ENCODE results near the gene ZNF213.

The ZNF213 gene

DNA sequence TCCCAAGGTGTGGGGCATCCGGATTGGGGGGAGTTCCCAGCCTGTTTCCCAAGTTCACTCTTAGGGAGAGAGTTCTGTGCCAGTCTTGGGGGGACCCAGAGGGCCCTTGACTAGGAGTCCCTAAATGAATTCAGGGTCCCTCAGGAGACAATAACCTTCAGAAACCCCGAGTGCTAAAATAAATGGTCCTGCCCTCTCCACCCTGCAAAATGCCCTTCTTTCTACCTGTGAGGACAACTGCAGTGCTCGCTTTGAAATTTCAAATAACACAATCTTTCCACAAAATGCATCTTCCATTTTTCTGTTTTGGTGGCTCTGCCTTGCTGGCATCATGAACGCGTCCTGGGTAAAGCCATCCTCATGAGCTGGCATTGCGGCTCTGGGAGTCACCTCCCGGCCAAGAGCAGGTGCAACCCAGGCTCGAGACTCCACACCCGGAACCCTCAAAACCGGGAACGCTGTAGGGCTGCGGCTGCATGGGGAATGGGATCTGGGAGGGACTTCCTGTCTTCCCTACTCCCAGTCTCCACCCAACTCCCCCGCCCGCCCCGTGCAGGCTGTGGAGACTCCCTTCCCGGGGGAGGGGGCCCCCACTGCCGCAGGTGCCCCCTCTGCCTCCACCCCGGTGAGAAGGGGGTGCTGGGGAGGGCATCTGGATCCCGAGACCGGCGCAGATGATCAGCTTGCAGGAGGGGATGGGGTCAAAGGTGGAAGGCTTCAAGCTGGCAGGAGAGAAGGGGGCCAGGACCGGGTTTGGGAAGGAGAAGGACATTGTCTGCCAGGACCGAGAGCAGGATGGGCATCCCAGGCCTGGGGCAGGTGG is 22.6 kb upstream of the ZNF213 start, which contains the start of gene ZNF205:
TSS of gene ZNF205 (plus strand) at position 529 of the 823 bp plus-strand sequence. CDS start 845 bp downstream, outside the sequence.
- H3K9me3 ChIP-seq (ENCODE audit: control insufficient read depth in 1 of 2, low read length in 2 of 2): no peaks in the 10 kb centered on the region
- H3K36me3 ChIP-seq (ENCODE audit: control insufficient read depth in 1 of 2, insufficient read depth in 2 of 2, low read length in 2 of 2): peaks cover 5 to 19% of the 10 kb centered on the region in 2 donors
- no peaks in the 10 kb centered on the region for H3K27me3 ChIP-seq (ENCODE audit: low read depth, low read length)
- H3K4me1 ChIP-seq (ENCODE audit: control insufficient read depth in 1 of 2, insufficient read depth in 2 of 2, low read length in 2 of 2): peaks cover 4 to 21% of the 10 kb centered on the region in 2 donors
- peak within 1 kb of the TSS; percentile 45 for H3K27ac ChIP-seq (ENCODE audit: low read length)
- peak within 1 kb of the TSS; percentile 90 to 91 for H3K4me3 ChIP-seq (ENCODE audit: low read depth in 1 of 2, low read length in 2 of 2)

DNA sequence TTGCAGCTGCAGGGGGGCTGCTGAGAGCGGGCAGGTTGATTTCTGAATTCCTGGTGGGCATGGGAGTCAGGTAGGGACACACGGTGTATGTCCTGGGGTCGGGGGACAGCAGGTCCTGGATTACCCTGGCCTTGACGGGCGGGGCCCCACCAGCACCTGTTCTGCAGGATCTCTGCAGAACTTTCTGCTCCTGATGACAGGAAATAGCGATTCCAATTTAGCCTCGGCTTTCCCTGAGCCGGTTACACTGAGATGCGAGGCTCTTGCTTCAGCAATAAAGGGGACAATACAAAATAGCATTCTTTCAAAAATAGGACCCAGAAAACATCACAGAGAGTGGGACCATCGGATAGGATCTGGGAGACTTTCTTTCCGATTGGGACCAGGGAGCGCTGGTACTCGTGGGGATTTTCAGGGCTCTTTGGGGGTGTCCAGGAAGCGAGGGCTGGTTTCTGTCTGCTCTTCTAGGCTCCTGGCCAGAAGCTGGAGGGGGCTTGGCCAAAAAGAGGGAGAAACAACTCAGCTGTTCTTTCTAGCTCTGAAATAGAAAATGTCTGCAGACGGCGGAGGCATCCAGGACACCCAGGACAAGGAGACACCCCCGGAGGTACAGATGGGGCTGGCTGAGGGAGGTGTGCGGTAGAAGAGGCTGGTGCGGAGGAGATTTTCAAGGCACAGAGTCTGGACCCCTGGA is 21.8 kb upstream of the ZNF213 start:
- Histone ChIP-seq H3K36me3 (ENCODE audit: control insufficient read depth in 1 of 2, insufficient read depth in 2 of 2, low read length in 2 of 2) (peaks cover 5 to 20% of the 10 kb centered on the region in 2 donors), H3K4me3 (ENCODE audit: low read depth in 1 of 2, low read length in 2 of 2) (peak overlapping the region; percentile 90 to 91), H3K9me3 (ENCODE audit: control insufficient read depth in 1 of 2, low read length in 2 of 2) (no peaks in the 10 kb centered on the region), H3K27ac (ENCODE audit: low read length) (peak overlapping the region; percentile 45), H3K27me3 (ENCODE audit: low read depth, low read length) (no peaks in the 10 kb centered on the region), H3K4me1 (ENCODE audit: control insufficient read depth in 1 of 2, insufficient read depth in 2 of 2, low read length in 2 of 2) (peaks cover 4 to 19% of the 10 kb centered on the region in 2 donors)

DNA sequence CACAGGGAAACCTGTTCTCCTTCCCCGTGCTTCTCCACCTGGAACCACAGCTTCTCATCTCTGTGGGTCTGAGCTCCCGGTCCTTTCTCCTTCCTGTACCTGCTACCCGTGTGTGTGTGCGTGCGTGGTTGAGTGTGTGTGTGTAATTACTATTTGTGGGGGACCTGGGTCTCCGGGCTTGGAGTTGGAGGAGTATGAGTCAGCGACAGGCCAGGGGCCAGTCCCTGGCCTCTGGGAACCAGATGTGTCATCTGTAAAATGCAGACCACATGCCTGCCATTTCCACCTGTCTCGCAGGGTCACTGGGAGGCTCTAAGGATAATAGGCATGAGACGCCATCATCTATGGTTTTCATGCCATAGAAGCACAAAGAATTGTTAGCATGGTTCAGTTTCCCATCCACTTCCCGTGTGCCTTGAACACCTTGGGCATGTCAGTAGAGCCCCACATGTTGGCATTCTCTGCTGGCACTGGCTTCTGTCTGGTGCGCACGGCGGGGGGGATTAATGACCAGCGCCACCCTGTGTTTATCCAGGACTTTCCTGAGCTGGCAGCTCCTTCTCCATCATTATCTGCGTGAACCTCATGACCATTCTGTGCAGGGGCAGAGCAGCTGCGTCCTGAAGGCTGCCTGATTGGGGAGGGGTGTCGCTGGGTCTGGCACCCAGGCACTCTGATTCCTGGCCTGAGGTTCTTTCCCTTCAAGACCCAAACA is 20.9 kb upstream of the ZNF213 start:
- peaks cover 4 to 19% of the 10 kb centered on the region in 2 donors for H3K4me1 ChIP-seq (ENCODE audit: control insufficient read depth in 1 of 2, insufficient read depth in 2 of 2, low read length in 2 of 2)
- no peaks in the 10 kb centered on the region for H3K9me3 ChIP-seq (ENCODE audit: control insufficient read depth in 1 of 2, low read length in 2 of 2)
- no peak overlapping the region for H3K27ac ChIP-seq (ENCODE audit: low read length)

DNA sequence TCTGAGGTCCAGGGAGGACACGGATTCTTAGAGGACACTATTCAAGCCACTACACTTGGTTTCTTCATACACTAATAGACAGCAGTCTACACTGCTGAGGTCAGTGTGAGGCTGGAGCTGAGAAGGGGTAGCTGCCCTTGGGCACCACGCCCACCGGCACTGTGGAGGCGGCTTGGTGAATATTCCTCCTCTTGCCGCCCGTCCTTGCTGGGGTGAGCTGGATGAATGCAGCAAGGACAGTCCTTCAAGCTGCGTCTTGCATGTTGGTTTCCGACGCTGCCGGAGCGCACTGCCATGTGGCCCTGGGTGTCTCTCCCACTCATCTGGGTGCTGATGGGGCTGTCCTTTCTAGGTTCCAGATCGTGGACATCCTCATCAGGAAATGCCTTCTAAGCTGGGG is 19.8 kb upstream of the ZNF213 start:
- no peaks in the 10 kb centered on the region for H3K9me3 ChIP-seq (ENCODE audit: control insufficient read depth in 1 of 2, low read length in 2 of 2)
- H3K27me3 ChIP-seq (ENCODE audit: low read depth, low read length): no peaks in the 10 kb centered on the region
- H3K36me3 ChIP-seq (ENCODE audit: control insufficient read depth in 1 of 2, insufficient read depth in 2 of 2, low read length in 2 of 2): peaks cover 5 to 40% of the 10 kb centered on the region in 2 donors
- H3K4me1 ChIP-seq (ENCODE audit: control insufficient read depth in 1 of 2, insufficient read depth in 2 of 2, low read length in 2 of 2): peaks cover 4 to 19% of the 10 kb centered on the region in 2 donors
- H3K27ac ChIP-seq (ENCODE audit: low read length): no peak overlapping the region
- no peak overlapping the region for H3K4me3 ChIP-seq (ENCODE audit: low read depth in 1 of 2, low read length in 2 of 2)

More for the DNA sequence above, 20.9 kb upstream of the ZNF213 start:
- Histone ChIP-seq H3K36me3 (ENCODE audit: control insufficient read depth in 1 of 2, insufficient read depth in 2 of 2, low read length in 2 of 2) (peaks cover 5 to 29% of the 10 kb centered on the region in 2 donors), H3K27me3 (ENCODE audit: low read depth, low read length) (no peaks in the 10 kb centered on the region), H3K4me3 (ENCODE audit: low read depth in 1 of 2, low read length in 2 of 2) (peak overlapping the region; percentile 90 to 91)

DNA sequence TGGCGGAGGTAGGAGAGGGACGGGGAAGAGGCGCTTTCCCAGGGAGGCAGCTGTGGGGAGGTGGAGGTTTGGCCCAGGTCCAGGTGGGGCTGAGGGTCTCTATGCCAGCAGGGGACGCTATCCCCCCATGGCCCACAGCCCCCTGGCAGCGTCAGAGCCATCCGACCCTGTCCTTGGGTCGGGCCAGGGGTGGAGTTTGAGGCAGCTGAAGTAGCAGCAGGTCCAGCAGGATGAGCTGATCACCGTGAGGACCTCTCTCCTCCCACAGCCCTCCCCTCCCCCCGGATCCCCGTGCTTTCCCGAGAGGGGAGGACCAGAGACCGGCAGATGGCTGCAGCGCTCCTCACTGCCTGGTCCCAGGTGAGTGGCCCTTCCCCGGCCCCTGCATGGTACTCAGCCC is 19.3 kb upstream of the ZNF213 start:
- Histone ChIP-seq H3K4me1 (ENCODE audit: control insufficient read depth in 1 of 2, insufficient read depth in 2 of 2, low read length in 2 of 2) (peaks cover 4 to 19% of the 10 kb centered on the region in 2 donors), H3K4me3 (ENCODE audit: low read depth in 1 of 2, low read length in 2 of 2) (no peak overlapping the region), H3K27ac (ENCODE audit: low read length) (no peak overlapping the region), H3K27me3 (ENCODE audit: low read depth, low read length) (no peaks in the 10 kb centered on the region), H3K9me3 (ENCODE audit: control insufficient read depth in 1 of 2, low read length in 2 of 2) (no peaks in the 10 kb centered on the region), H3K36me3 (ENCODE audit: control insufficient read depth in 1 of 2, insufficient read depth in 2 of 2, low read length in 2 of 2) (peaks cover 5 to 45% of the 10 kb centered on the region in 2 donors)

DNA sequence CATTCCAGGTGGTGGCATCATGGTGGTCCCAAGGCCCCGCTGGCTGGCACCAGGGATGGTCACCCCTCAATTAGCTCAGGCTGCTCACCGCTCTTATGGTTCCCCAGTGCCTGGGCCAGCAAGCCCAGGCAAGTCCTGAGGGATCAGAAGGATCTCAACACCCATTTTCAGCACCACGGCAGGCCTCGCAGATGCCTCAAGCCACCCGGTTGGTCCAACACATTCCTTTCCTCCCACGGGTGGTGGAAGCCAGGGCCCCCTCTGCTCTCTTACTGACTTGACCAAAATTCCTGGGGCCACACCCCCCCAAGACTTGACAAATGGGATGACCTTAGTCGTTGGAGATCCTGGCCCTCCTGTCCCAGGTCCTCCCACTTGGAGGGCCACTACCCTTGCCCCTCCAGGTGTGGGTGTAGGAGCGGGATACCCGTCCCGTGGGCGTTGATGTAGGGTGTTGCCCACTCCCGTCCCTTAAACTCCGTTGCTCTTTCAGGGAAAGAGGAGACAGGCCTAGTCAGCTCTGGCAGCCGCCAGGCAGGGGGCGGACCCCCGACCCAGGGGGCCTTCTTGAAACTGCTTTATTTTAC is 16.5 kb upstream of the ZNF213 start:
- Histone ChIP-seq H3K9me3 (ENCODE audit: control insufficient read depth in 1 of 2, low read length in 2 of 2) (no peaks in the 10 kb centered on the region), H3K4me1 (ENCODE audit: control insufficient read depth in 1 of 2, insufficient read depth in 2 of 2, low read length in 2 of 2) (peaks cover 4 to 15% of the 10 kb centered on the region in 2 donors), H3K4me3 (ENCODE audit: low read depth in 1 of 2, low read length in 2 of 2) (no peak overlapping the region), H3K36me3 (ENCODE audit: control insufficient read depth in 1 of 2, insufficient read depth in 2 of 2, low read length in 2 of 2) (peaks cover 5 to 49% of the 10 kb centered on the region in 2 donors), H3K27ac (ENCODE audit: low read length) (no peak overlapping the region), H3K27me3 (ENCODE audit: low read depth, low read length) (no peaks in the 10 kb centered on the region)

DNA sequence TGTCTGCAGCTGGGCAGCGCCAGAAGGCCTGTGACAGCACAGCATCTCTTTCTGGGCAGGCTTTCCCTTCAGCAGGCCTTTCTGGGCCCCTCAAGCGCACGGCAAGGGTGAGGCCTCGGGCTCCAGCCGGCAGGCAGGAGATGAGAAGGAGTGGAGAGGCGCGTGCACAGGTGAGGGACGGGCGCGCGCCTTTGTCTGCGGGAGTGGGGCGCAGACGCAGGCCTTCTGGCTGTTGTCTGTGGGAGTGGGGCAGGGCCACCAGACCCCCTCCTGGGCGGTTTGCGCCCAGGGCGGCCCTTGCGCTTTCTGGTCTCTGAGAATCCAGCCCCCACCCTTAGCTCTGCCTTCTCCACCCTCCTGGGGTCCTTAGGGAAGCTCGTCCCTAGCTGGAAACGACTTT is 16.0 kb upstream of the ZNF213 start:
- no peak overlapping the region for H3K27ac ChIP-seq (ENCODE audit: low read length)
- peaks cover 5 to 49% of the 10 kb centered on the region in 2 donors for H3K36me3 ChIP-seq (ENCODE audit: control insufficient read depth in 1 of 2, insufficient read depth in 2 of 2, low read length in 2 of 2)
- no peaks in the 10 kb centered on the region for H3K27me3 ChIP-seq (ENCODE audit: low read depth, low read length)
- H3K9me3 ChIP-seq (ENCODE audit: control insufficient read depth in 1 of 2, low read length in 2 of 2): no peaks in the 10 kb centered on the region
- peaks cover 8 to 15% of the 10 kb centered on the region in 2 donors for H3K4me1 ChIP-seq (ENCODE audit: control insufficient read depth in 1 of 2, insufficient read depth in 2 of 2, low read length in 2 of 2)
- no peak overlapping the region for H3K4me3 ChIP-seq (ENCODE audit: low read depth in 1 of 2, low read length in 2 of 2)

DNA sequence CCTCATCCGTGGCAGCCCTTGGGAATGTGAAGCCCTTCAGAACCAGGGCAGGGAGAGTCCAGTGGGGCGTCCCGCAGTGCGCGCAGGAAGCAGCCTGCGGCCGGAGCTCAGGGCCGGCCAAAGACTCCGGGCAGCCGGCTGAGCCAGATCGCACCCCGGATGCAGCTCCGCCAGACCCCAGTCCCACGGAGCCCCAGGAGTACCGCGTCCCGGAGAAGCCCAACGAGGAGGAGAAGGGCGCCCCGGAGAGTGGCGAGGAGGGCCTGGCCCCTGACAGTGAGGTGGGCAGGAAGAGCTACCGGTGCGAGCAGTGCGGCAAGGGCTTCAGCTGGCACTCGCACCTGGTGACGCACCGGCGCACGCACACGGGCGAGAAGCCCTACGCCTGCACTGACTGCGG is 15.5 kb upstream of the ZNF213 start:
- Histone ChIP-seq H3K27me3 (ENCODE audit: low read depth, low read length) (no peaks in the 10 kb centered on the region), H3K4me3 (ENCODE audit: low read depth in 1 of 2, low read length in 2 of 2) (no peak overlapping the region), H3K36me3 (ENCODE audit: control insufficient read depth in 1 of 2, insufficient read depth in 2 of 2, low read length in 2 of 2) (peaks cover 5 to 49% of the 10 kb centered on the region in 2 donors), H3K27ac (ENCODE audit: low read length) (no peak overlapping the region), H3K4me1 (ENCODE audit: control insufficient read depth in 1 of 2, insufficient read depth in 2 of 2, low read length in 2 of 2) (peaks cover 8 to 12% of the 10 kb centered on the region in 2 donors), H3K9me3 (ENCODE audit: control insufficient read depth in 1 of 2, low read length in 2 of 2) (no peaks in the 10 kb centered on the region)

DNA sequence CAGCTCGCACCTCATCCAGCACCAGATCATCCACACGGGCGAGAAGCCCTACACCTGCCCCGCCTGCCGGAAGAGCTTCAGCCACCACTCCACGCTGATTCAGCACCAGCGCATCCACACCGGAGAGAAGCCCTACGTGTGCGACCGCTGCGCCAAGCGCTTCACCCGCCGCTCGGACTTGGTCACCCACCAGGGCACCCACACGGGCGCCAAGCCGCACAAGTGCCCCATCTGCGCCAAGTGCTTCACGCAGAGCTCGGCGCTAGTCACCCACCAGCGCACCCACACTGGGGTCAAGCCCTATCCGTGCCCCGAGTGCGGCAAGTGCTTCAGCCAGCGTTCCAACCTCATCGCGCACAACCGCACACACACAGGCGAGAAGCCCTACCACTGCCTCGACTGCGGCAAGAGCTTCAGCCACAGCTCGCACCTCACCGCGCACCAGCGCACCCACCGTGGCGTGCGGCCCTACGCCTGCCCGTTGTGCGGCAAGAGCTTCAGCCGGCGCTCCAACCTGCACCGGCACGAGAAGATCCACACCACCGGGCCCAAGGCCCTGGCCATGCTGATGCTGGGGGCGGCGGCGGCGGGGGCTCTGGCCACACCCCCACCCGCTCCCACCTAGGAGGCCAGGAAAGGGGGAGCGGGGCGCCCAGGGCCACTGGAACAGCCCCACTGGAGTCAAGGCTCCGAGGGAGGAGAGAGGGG is 15.0 kb upstream of the ZNF213 start:
- H3K4me1 ChIP-seq (ENCODE audit: control insufficient read depth in 1 of 2, insufficient read depth in 2 of 2, low read length in 2 of 2): peaks cover 5 to 8% of the 10 kb centered on the region in 2 donors
- H3K9me3 ChIP-seq (ENCODE audit: control insufficient read depth in 1 of 2, low read length in 2 of 2): no peaks in the 10 kb centered on the region
- no peaks in the 10 kb centered on the region for H3K27me3 ChIP-seq (ENCODE audit: low read depth, low read length)
- H3K4me3 ChIP-seq (ENCODE audit: low read depth in 1 of 2, low read length in 2 of 2): no peak overlapping the region
- H3K36me3 ChIP-seq (ENCODE audit: control insufficient read depth in 1 of 2, insufficient read depth in 2 of 2, low read length in 2 of 2): peaks cover 5 to 49% of the 10 kb centered on the region in 2 donors
- H3K27ac ChIP-seq (ENCODE audit: low read length): no peak overlapping the region

DNA sequence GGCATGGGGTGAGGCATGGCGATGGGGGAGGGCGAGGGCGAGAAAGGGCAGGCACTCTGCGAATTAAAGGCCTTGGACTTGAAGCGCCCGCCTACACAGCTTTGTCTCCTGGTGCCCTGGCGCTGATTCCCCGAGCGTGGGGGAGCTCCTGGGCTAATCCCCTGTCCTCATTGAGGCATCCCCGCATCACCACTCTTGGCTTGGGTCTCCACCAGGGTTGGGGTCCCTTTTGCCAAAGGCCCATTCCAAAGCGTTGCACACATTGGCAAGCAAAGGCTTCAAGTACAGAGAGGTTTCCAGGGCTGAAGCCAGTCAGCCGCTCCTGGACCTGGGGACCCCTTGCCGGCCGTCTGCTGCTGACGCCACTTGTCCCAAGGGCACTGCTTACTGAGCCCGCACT is 14.4 kb upstream of the ZNF213 start:
- Histone ChIP-seq H3K4me3 (ENCODE audit: low read depth in 1 of 2, low read length in 2 of 2) (no peak overlapping the region), H3K27me3 (ENCODE audit: low read depth, low read length) (no peaks in the 10 kb centered on the region), H3K9me3 (ENCODE audit: control insufficient read depth in 1 of 2, low read length in 2 of 2) (no peaks in the 10 kb centered on the region), H3K27ac (ENCODE audit: low read length) (no peak overlapping the region), H3K36me3 (ENCODE audit: control insufficient read depth in 1 of 2, insufficient read depth in 2 of 2, low read length in 2 of 2) (peaks cover 5 to 43% of the 10 kb centered on the region in 2 donors), H3K4me1 (ENCODE audit: control insufficient read depth in 1 of 2, insufficient read depth in 2 of 2, low read length in 2 of 2) (peaks cover 8 to 14% of the 10 kb centered on the region in 2 donors)

Measured in muscle layer of duodenum (tissue), 2 donors.